K562 (cell line): ENCODE results near the gene CCDC171. TPM values are rescaled to one million over a fixed set of nuclear protein-coding genes. Genes with fewer than 3 reads are reported as not detected.
A peak's percentile ranks its signal among the peaks of the same experiment; 100 is the strongest.

Source experiments
- CCNT2 ChIP-seq: IDR thresholded peaks from 2 replicates; pipeline ENCODE4 v1.6.1; 2011; ENCODE audit warnings: borderline replicate concordance, low read depth, mild to moderate bottlenecking, moderate library complexity, mixed read lengths, low read length; ENCODE audit not compliant: insufficient read length; ENCODE audit errors: extremely low read depth
- FOXK2 ChIP-seq, 2 experiments: fragments of 450-650 bp; IDR thresholded peaks in 1 of 2; conservative IDR thresholded peaks in 1 of 2; 2 replicates each; pipeline ENCODE4 v1.6.1; 2016; ENCODE audit warnings: low read depth in 2 of 2, mild to moderate bottlenecking in 1 of 2
- HLTF ChIP-seq: fragments of 450-650 bp; IDR thresholded peaks from 2 replicates; pipeline ENCODE4 v1.6.1; 2016
- KAT2B ChIP-seq: IDR thresholded peaks from one replicate; pipeline ENCODE4 v1.6.1; 2012; ENCODE audit warnings: low read depth, mild to moderate bottlenecking, control low read depth, inconsistent platforms, low read length, moderate library complexity
- KLF1 ChIP-seq: fragments of 450-650 bp; IDR thresholded peaks from 2 replicates; pipeline ENCODE4 v1.6.1; 2016; ENCODE audit warnings: missing genetic modification characterization, missing compliant biosample characterization
- MAZ ChIP-seq, 2 experiments: fragments of 450-650 bp in 1 of 2; sonication (generic) in 1 of 2; formaldehyde crosslinking; IDR thresholded peaks in 1 of 2; conservative IDR thresholded peaks in 1 of 2; 2 replicates each; pipeline versions ENCODE4 v1.4.0 to v1.5.0; 2020; ENCODE audit warnings: mild to moderate bottlenecking in 1 of 2, missing genetic modification reagents in 1 of 2
- POLR2G ChIP-seq: fragments of 200-400 bp; formaldehyde crosslinking; IDR thresholded peaks from 2 replicates; pipeline ENCODE4 v1.6.1; 2017; ENCODE audit warnings: low read depth, mild to moderate bottlenecking, antibody characterized with exemption, low read length, moderate library complexity
- SIN3B ChIP-seq: fragments of 450-650 bp; IDR thresholded peaks from 2 replicates; pipeline ENCODE4 v1.6.1; 2017; ENCODE audit warnings: low read depth, mild to moderate bottlenecking, moderate library complexity
- SMAD4 ChIP-seq: fragments of 250-450 bp; sonication (Bioruptor Pico); conservative IDR thresholded peaks from 2 replicates; pipeline ENCODE4 v1.8.0; 2021; ENCODE audit warnings: inconsistent platforms, mild to moderate bottlenecking, moderate library complexity
- polyA plus RNA-seq, 8 experiments: library from polyadenylated mRNA; depleted of rRNA in 4 of 8; stranded (reverse) in 5 of 8; unstranded in 3 of 8; fragments of >200 nt; fragmentation: Nextera tagmentation in 2 of 8; fragmentation: Illumina TruSeq in 1 of 8; extraction: Ambion mirVana in 2 of 8; extraction: Trizol in 1 of 8; gene quantifications; 2 replicates each; pipeline versions ENCODE4 v1.2.1 to v1.2.3, GENCODE V29; 2011 to 2014; ENCODE audit warnings: inconsistent platforms in 1 of 8, missing spikeins in 1 of 8
- total RNA-seq, 7 experiments: library from RNA; depleted of rRNA in 6 of 7; stranded (reverse); fragments of >200 nt in 6 of 7; fragmentation: Illumina TruSeq in 2 of 7; extraction: Trizol in 2 of 7; gene quantifications; 2 replicates each; pipeline versions ENCODE4 v1.2.1 to v1.2.3, GENCODE V29; 2011 to 2021; ENCODE audit warnings: low replicate concordance in 1 of 7
- TF ChIP-seq, protein P1 (sequence below): fragments of 250-450 bp; sonication (Bioruptor Pico); IDR thresholded peaks from 2 replicates; pipeline ENCODE4 v1.9.0; 2021; ENCODE audit warnings: mild to moderate bottlenecking

The CCDC171 gene
- total and polyA plus RNA-seq, 9 of the 15 experiments (the other 6 are each of a cell fraction or from before 2014, with no cell fraction given): 0.08 to 3.8 (median 0.27) TPM

- TF ChIP-seq, protein P1, sequence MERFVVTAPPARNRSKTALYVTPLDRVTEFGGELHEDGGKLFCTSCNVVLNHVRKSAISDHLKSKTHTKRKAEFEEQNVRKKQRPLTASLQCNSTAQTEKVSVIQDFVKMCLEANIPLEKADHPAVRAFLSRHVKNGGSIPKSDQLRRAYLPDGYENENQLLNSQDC (CRISPR knock-in tag): no peak
- TF ChIP-seq SMAD4 (CRISPR knock-in tag): peak; percentile 64
- TF ChIP-seq FOXK2 (conservative IDR thresholded peaks at IDR 0.05 in 1 of 2, IDR thresholded peaks at IDR 0.05 in 1 of 2; ENCODE audit: low read depth in 2 of 2): peak; percentile 80 to 100
- TF ChIP-seq MAZ (CRISPR knock-in tag; conservative IDR thresholded peaks at IDR 0.05 in 1 of 2, IDR thresholded peaks at IDR 0.05 in 1 of 2): peak in 1 of 2 experiments; percentile 50; a peak in 3 of 4 replicates
- TF ChIP-seq POLR2G: peak; percentile 95
- no peak for TF ChIP-seq KAT2B
- TF ChIP-seq HLTF: 0 out of 2 replicates have a peak, but pooled peaks have one; percentile 47
- TF ChIP-seq SIN3B: peak; percentile 27; the same call in 1 of the 2 replicates
- 0 out of 2 replicates have a peak, but pooled peaks have one; percentile 24 for TF ChIP-seq KLF1
- TF ChIP-seq CCNT2: peak; percentile 73
- TF ChIP-seq, all 486 proteins: peak for 111
Measured at GRCh38 chr9:15510789-15511575, 41.9 kb upstream of the CCDC171 start, which contains the start of gene PSIP1 (continued).
